Breast epithelium (tissue), 4 donors: ENCODE data around the gene ESPNL. TPM values are rescaled to one million over a fixed set of nuclear protein-coding genes. Genes with fewer than 3 reads are reported as not detected.

Experiments
- DNase-seq, 2 donors: peaks; one replicate each; pipeline ENCODE4 v3.0.0-alpha.2; 2019; ENCODE audit warnings: low spot score in 2 of 2
- H3K27ac ChIP-seq, 2 donors: fragments of 200-600 bp; sonication (generic) in 1 of 2; one replicate each; pipeline ENCODE4 v1.5.1; 2016 to 2019; ENCODE audit warnings: mild to moderate bottlenecking in 1 of 2
- H3K27me3 ChIP-seq, 2 donors: fragments of 200-600 bp; sonication (generic) in 1 of 2; one replicate each; pipeline versions ENCODE4 v1.5.1 to v1.6.0; 2017 to 2019; ENCODE audit warnings: control low read depth in 1 of 2, mild to moderate bottlenecking in 1 of 2
- H3K36me3 ChIP-seq: fragments of 200-600 bp; one replicate; pipeline ENCODE4 v1.5.1; 2019
- H3K4me1 ChIP-seq, 2 donors: fragments of 200-600 bp; sonication (generic); one replicate each; pipeline ENCODE4 v1.5.1; 2016 to 2019; ENCODE audit warnings: control low read depth in 1 of 2
- H3K4me3 ChIP-seq, 3 donors: fragments of 200-600 bp; sonication (generic); 1 replicate in 2 of 3; 2 replicates in 1 of 3; pipeline ENCODE4 v1.5.1; 2016 to 2019; ENCODE audit warnings: mild to moderate bottlenecking in 3 of 3, moderate library complexity in 2 of 3
- H3K9me3 ChIP-seq, 2 donors: fragments of 200-600 bp; sonication (generic) in 1 of 2; one replicate each; pipeline ENCODE4 v1.5.1; 2016 to 2019; ENCODE audit warnings: control low read depth in 1 of 2
- POLR2A ChIP-seq: fragments of 450-650 bp; IDR thresholded peaks from one replicate; pipeline ENCODE4 v1.6.1; 2016; ENCODE audit warnings: antibody characterized with exemption, mild to moderate bottlenecking, moderate library complexity
- POLR2AphosphoS5 ChIP-seq, 3 donors: sonication (generic); formaldehyde crosslinking; IDR thresholded peaks; one replicate each; pipeline ENCODE4 v1.6.1; 2017; ENCODE audit warnings: antibody characterized with exemption in 3 of 3
- intact Hi-C: fragments of 100-400 bp; cut with DNase I; formaldehyde crosslinking; loops from one replicate; pipeline ENCODE4 v1.15.1; 2023; ENCODE audit warnings: low total_unique reads
- total RNA-seq, 3 donors: library from RNA; depleted of rRNA; stranded (reverse); fragments of >200 nt; gene quantifications; one replicate each; pipeline ENCODE4 v1.1.0, GENCODE V29; 2016
- TF ChIP-seq, protein P1 (sequence below), 3 donors: fragments of 450-650 bp; IDR thresholded peaks; one replicate each; pipeline ENCODE4 v1.5.1; 2016 to 2017; ENCODE audit warnings: antibody characterized with exemption in 3 of 3, mild to moderate bottlenecking in 3 of 3, moderate library complexity in 3 of 3

The ESPNL gene
- total RNA-seq, 3 donors from 2014 or later = 0.15 to 1.3 (median 0.64) TPM

DNA sequence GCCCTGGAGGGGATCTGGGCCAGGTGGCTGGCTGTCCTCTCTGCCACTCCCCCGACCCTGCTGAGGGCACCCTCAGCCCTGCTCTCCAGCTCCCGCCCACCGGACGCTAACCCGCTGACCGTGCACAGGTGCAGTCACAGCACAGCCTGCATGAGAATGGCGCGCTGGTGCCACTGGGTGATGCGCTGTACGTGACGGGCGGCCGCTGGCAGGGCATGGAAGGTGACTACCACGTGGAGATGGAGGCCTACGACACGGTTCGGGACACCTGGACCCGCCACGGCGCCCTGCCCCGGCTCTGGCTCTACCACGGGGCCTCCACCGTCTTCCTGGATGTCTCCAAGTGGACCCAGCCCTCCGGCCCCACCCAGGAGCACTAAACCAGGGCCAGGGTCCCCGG lies 50.5 kb downstream of the ESPNL start:
- Histone ChIP-seq H3K36me3 (no peaks in the 10 kb centered on the region), H3K9me3 (no peaks in the 10 kb centered on the region), H3K4me1 (no peaks in the 10 kb centered on the region), H3K4me3 (no peak overlapping the region), H3K27me3 (no peaks in the 10 kb centered on the region), H3K27ac (no peak overlapping the region)
- no peak for DNase-seq
- TF ChIP-seq, protein P1, sequence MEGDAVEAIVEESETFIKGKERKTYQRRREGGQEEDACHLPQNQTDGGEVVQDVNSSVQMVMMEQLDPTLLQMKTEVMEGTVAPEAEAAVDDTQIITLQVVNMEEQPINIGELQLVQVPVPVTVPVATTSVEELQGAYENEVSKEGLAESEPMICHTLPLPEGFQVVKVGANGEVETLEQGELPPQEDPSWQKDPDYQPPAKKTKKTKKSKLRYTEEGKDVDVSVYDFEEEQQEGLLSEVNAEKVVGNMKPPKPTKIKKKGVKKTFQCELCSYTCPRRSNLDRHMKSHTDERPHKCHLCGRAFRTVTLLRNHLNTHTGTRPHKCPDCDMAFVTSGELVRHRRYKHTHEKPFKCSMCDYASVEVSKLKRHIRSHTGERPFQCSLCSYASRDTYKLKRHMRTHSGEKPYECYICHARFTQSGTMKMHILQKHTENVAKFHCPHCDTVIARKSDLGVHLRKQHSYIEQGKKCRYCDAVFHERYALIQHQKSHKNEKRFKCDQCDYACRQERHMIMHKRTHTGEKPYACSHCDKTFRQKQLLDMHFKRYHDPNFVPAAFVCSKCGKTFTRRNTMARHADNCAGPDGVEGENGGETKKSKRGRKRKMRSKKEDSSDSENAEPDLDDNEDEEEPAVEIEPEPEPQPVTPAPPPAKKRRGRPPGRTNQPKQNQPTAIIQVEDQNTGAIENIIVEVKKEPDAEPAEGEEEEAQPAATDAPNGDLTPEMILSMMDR (IDR thresholded peaks at IDR 0.05) = no peak
- no peak for TF ChIP-seq POLR2AphosphoS5 (IDR thresholded peaks at IDR 0.05)
- TF ChIP-seq POLR2A = no peak
- intact Hi-C loops = no loop called here

- H3K36me3 ChIP-seq = no peaks in the 10 kb centered on the region
- no peaks in the 10 kb centered on the region for H3K4me1 ChIP-seq
- H3K4me3 ChIP-seq = no peak overlapping the region
- H3K9me3 ChIP-seq = no peaks in the 10 kb centered on the region
- no peak for DNase-seq
- TF ChIP-seq, protein P1 (IDR thresholded peaks at IDR 0.05) = no peak
- TF ChIP-seq POLR2AphosphoS5 (IDR thresholded peaks at IDR 0.05) = no peak
- TF ChIP-seq POLR2A = no peak
- no peaks in the 10 kb centered on the region for H3K27me3 ChIP-seq
- H3K27ac ChIP-seq = no peak overlapping the region
- intact Hi-C loops = no loop called here
Measured at GRCh38 chr2:238151205-238151604, 51.1 kb downstream of the ESPNL start.

DNA sequence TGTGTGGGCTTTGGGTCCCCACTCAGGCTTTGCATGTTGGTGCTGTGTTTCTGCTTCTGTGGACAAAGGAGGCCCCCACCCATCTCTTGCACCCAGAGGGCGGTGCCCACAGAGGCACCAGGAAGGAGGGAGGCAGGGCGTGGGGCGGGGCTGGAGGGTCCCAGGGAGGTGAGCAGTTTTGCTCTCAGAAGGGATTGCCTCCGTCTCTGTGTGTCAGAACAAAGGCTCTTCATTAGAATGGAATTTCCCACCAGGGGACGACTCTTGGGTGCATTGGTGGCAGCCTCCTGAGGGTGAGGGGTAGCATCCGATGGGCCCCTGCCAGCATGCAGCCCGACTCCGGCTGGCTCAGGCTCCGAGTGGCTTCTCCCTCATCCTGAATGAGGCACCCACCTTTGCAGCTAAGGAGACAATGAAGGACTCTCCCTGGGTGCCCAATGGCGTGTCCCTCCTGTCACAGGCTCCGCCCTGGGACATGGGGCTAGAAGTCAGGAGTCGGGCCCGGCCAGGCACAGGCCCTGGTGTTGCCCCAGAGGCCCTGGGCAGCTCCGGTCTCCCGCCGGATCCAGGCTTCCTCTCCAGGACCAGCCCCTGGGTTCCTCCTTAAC lies 51.6 kb downstream of the ESPNL start:
- no peaks in the 10 kb centered on the region for H3K27me3 ChIP-seq
- intact Hi-C loops = no loop called here
- no peak overlapping the region for H3K27ac ChIP-seq
- H3K4me3 ChIP-seq = no peak overlapping the region
- DNase-seq = no peak
- TF ChIP-seq, protein P1 (IDR thresholded peaks at IDR 0.05) = no peak
- TF ChIP-seq POLR2AphosphoS5 (IDR thresholded peaks at IDR 0.05) = no peak
- TF ChIP-seq POLR2A = no peak
- no peaks in the 10 kb centered on the region for H3K36me3 ChIP-seq
- no peaks in the 10 kb centered on the region for H3K9me3 ChIP-seq
- no peaks in the 10 kb centered on the region for H3K4me1 ChIP-seq

- Histone ChIP-seq H3K27ac (peak overlapping the region in 1 of 2 donors; percentile 22), H3K27me3 (no peaks in the 10 kb centered on the region), H3K36me3 (no peaks in the 10 kb centered on the region), H3K4me3 (no peak overlapping the region), H3K9me3 (no peaks in the 10 kb centered on the region), H3K4me1 (no peaks in the 10 kb centered on the region)
- DNase-seq = no peak
- TF ChIP-seq, protein P1 (IDR thresholded peaks at IDR 0.05) = no peak
- TF ChIP-seq POLR2AphosphoS5 (IDR thresholded peaks at IDR 0.05) (no peak), POLR2A (no peak)
- intact Hi-C loops = no loop called here
Measured at GRCh38 chr2:238152771-238153688, 52.9 kb downstream of the ESPNL start.

DNA sequence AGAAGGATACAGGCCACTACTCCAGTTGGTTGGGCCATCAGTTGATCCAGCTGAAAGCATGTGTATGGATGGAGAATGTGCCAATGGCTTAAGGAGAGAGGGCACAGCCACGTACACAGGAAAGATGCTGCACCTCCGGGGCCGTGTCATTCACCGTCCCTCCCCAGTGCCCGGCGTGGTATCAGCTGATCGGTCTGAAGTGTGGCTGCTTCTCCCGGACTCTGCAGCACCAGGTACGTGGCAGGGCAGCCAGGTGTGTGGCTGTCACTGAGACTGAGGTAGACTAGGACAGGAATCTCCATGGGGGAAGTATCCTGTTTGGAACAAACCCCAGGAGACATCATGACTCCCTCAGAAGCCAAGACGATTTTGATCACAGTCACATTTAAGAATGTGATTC lies 54.4 kb downstream of the ESPNL start:
- Histone ChIP-seq H3K27ac (no peak overlapping the region), H3K36me3 (no peaks in the 10 kb centered on the region), H3K4me1 (no peaks in the 10 kb centered on the region), H3K4me3 (no peak overlapping the region), H3K27me3 (peaks cover 0 to 4% of the 10 kb centered on the region in 2 donors), H3K9me3 (no peaks in the 10 kb centered on the region)
- TF ChIP-seq POLR2AphosphoS5 (IDR thresholded peaks at IDR 0.05) (no peak), POLR2A (no peak)
- TF ChIP-seq, protein P1 (IDR thresholded peaks at IDR 0.05) = no peak
- intact Hi-C loops = no loop called here
- no peak for DNase-seq
